Measurements from ENCODE around the gene ADCY7. TPM values are rescaled to one million over a fixed set of nuclear protein-coding genes. Genes with fewer than 3 reads are reported as not detected.

ADCY7 gene
- total and polyA plus RNA-seq, 9 donors, result 10.2 to 78.9 (median 36.4) TPM

- intact Hi-C loops (cut with DNase I), result loop anchor here in 1 of 4 donors (10.0 kb wide), 1 partner anchor 47 kb away; the partner anchor contains the start of gene ADCY7
- no peaks in the 10 kb centered on the region for H3K9me3 ChIP-seq
- no peaks in the 10 kb centered on the region for H3K36me3 ChIP-seq
- WGBS, 3 donors, result 87 to 88% (median 87%) methylated on average over 22 of the region's 22 CpGs
- no peak for DNase-seq
- H3K27ac ChIP-seq, result no peak overlapping the region
- H3K4me1 ChIP-seq (ENCODE audit: insufficient read depth), result peaks cover 20% of the 10 kb centered on the region
- H3K4me3 ChIP-seq, result no peak overlapping the region
- TF ChIP-seq EP300 (IDR thresholded peaks at IDR 0.05) (no peak), POLR2A (IDR thresholded peaks at IDR 0.05) (no peak), CTCF (IDR thresholded peaks at IDR 0.05) (no peak)
- no peaks in the 10 kb centered on the region for H3K27me3 ChIP-seq
Observed at GRCh38 chr16:50311891-50312501, 45.6 kb downstream of the ADCY7 start.

GRCh38 chr16:50313596-50314478 lies 47.5 kb downstream of the ADCY7 start:
- H3K9me3 ChIP-seq, result no peaks in the 10 kb centered on the region
- H3K4me1 ChIP-seq (ENCODE audit: insufficient read depth), result peaks cover 18% of the 10 kb centered on the region
- H3K36me3 ChIP-seq, result no peaks in the 10 kb centered on the region
- WGBS, 3 donors, result 73 to 82% (median 78%) methylated on average over 31 of the region's 31 CpGs
- intact Hi-C loops (cut with DNase I), result loop anchor here in 1 of 4 donors (10.0 kb wide), 1 partner anchor 49 kb away; the partner anchor contains the start of gene ADCY7
- H3K27me3 ChIP-seq, result no peaks in the 10 kb centered on the region
- no peak overlapping the region for H3K4me3 ChIP-seq
- no peak overlapping the region for H3K27ac ChIP-seq
- DNase-seq, result peak in 4 of 5 donors; percentile 26 to 51 (median 37)
- no peak for TF ChIP-seq POLR2A (IDR thresholded peaks at IDR 0.05)
- no peak for TF ChIP-seq CTCF (IDR thresholded peaks at IDR 0.05)
- TF ChIP-seq EP300 (IDR thresholded peaks at IDR 0.05), result no peak

GRCh38 chr16:50314665-50315064 lies 48.3 kb downstream of the ADCY7 start:
- H3K27me3 ChIP-seq, result no peaks in the 10 kb centered on the region
- DNase-seq, result no peak
- no peak overlapping the region for H3K4me3 ChIP-seq
- intact Hi-C loops (cut with DNase I), result loop anchor here in 1 of 4 donors (10.0 kb wide), 1 partner anchor 50 kb away; the partner anchor contains the start of gene ADCY7
- peaks cover 10% of the 10 kb centered on the region for H3K4me1 ChIP-seq (ENCODE audit: insufficient read depth)
- no peaks in the 10 kb centered on the region for H3K9me3 ChIP-seq
- H3K27ac ChIP-seq, result no peak overlapping the region
- no peak for TF ChIP-seq EP300 (IDR thresholded peaks at IDR 0.05)
- H3K36me3 ChIP-seq, result no peaks in the 10 kb centered on the region
- 91 to 93% (median 92%) methylated on average over 8 of the region's 8 CpGs for WGBS, 3 donors

GRCh38 chr16:50315346-50315997 lies 49.1 kb downstream of the ADCY7 start:
- peak in 2 of 5 donors; percentile 6 to 29 for DNase-seq

More at GRCh38 chr16:50315346-50315997, 49.1 kb downstream of the ADCY7 start:
- intact Hi-C loops (cut with DNase I), result loop anchor here in 1 of 4 donors (10.0 kb wide), 1 partner anchor 51 kb away; the partner anchor contains the start of gene ADCY7
- no peaks in the 10 kb centered on the region for H3K27me3 ChIP-seq
- peaks cover 3% of the 10 kb centered on the region for H3K4me1 ChIP-seq (ENCODE audit: insufficient read depth)
- H3K9me3 ChIP-seq, result no peaks in the 10 kb centered on the region
- H3K27ac ChIP-seq, result no peak overlapping the region
- 70 to 76% (median 75%) methylated on average over 15 of the region's 15 CpGs for WGBS, 3 donors
- TF ChIP-seq CTCF (IDR thresholded peaks at IDR 0.05), result no peak
- no peak for TF ChIP-seq POLR2A (IDR thresholded peaks at IDR 0.05)
- no peak for TF ChIP-seq EP300 (IDR thresholded peaks at IDR 0.05)
- H3K4me3 ChIP-seq, result no peak overlapping the region
- no peaks in the 10 kb centered on the region for H3K36me3 ChIP-seq

All from ovary (tissue), 9 donors.